ENCODE data around the gene SMYD2. TPM values are rescaled to one million over a fixed set of nuclear protein-coding genes. Genes with fewer than 3 reads are reported as not detected.

SMYD2 gene
- total RNA-seq, 1 experiment from 2014 or later: 47.5 TPM

DNA sequence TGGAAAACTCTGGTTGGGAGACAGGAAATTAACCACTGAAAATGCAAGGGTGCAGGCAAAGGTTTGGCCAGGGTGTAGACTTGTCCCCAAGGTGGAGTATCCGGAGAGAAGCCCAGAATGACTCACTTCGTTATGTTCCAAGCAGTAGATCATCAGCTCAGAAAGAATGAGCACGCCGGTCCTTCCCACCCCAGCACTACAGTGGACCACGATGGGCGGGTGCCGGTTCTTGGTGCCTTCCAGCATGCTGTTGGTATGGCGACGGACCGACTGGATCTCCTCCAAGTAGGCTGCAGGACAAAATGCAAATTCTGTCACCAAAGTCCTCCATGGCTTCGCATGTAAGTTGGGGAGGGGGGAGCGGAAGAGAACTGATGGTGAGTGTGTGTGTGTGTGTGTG is 83.4 kb downstream of the SMYD2 start:
- Mint-ChIP-seq H3K36me3 (ENCODE audit: insufficient read depth, unreplicated experiment) (peaks cover 51% of the 10 kb centered on the region), H3K9me3 (ENCODE audit: low read depth, unreplicated experiment) (no peaks in the 10 kb centered on the region), H3K27ac (ENCODE audit: unreplicated experiment) (no peak overlapping the region), H3K27me3 (ENCODE audit: unreplicated experiment) (no peaks in the 10 kb centered on the region), H3K4me1 (ENCODE audit: low read depth, unreplicated experiment) (no peaks in the 10 kb centered on the region), H3K4me3 (ENCODE audit: low read depth, unreplicated experiment) (no peak overlapping the region)
- intact Hi-C loops (cut with micrococcal nuclease; ENCODE audit: unreplicated experiment): no loop called here
- TF ChIP-seq, protein P1, sequence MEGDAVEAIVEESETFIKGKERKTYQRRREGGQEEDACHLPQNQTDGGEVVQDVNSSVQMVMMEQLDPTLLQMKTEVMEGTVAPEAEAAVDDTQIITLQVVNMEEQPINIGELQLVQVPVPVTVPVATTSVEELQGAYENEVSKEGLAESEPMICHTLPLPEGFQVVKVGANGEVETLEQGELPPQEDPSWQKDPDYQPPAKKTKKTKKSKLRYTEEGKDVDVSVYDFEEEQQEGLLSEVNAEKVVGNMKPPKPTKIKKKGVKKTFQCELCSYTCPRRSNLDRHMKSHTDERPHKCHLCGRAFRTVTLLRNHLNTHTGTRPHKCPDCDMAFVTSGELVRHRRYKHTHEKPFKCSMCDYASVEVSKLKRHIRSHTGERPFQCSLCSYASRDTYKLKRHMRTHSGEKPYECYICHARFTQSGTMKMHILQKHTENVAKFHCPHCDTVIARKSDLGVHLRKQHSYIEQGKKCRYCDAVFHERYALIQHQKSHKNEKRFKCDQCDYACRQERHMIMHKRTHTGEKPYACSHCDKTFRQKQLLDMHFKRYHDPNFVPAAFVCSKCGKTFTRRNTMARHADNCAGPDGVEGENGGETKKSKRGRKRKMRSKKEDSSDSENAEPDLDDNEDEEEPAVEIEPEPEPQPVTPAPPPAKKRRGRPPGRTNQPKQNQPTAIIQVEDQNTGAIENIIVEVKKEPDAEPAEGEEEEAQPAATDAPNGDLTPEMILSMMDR (IDR thresholded peaks at IDR 0.05; ENCODE audit: unreplicated experiment): no peak
- BruUV-seq (replicated peaks): no TSS peak
- no peak for DNase-seq
- CTCF ChIA-PET: no interaction called here

DNA sequence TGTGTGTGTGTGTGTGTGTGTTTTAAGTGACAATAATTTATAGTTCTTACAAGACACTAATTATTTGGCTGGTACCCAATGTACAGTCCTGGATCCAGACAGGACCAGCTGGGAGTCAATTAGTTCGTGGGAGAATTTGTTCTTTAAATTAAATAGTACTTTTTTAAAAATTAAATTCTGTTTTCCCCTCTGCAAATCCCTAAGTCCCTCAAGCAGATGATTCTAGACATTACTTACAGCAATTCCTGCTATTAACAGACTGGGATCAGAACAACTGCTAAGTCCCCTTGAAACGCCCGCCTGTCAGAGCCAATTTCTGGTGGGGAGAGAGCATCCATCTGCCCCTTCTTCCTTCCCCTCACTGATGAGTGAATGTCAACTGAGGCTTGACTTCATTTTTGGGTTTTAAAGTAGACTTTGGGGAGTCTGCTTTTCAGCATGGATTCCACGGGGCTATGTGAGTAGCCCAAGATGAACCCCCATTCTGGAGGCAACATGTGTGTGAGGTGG is 83.9 kb downstream of the SMYD2 start:
- DNase-seq: no peak
- Mint-ChIP-seq H3K36me3 (ENCODE audit: insufficient read depth, unreplicated experiment) (peaks cover 56% of the 10 kb centered on the region), H3K4me3 (ENCODE audit: low read depth, unreplicated experiment) (no peak overlapping the region), H3K4me1 (ENCODE audit: low read depth, unreplicated experiment) (no peaks in the 10 kb centered on the region), H3K27ac (ENCODE audit: unreplicated experiment) (no peak overlapping the region), H3K27me3 (ENCODE audit: unreplicated experiment) (no peaks in the 10 kb centered on the region), H3K9me3 (ENCODE audit: low read depth, unreplicated experiment) (no peaks in the 10 kb centered on the region)
- CTCF ChIA-PET: no interaction called here
- TF ChIP-seq, protein P1 (IDR thresholded peaks at IDR 0.05; ENCODE audit: unreplicated experiment): no peak
- no TSS peak for BruUV-seq (replicated peaks)
- intact Hi-C loops (cut with micrococcal nuclease; ENCODE audit: unreplicated experiment): no loop called here

DNA sequence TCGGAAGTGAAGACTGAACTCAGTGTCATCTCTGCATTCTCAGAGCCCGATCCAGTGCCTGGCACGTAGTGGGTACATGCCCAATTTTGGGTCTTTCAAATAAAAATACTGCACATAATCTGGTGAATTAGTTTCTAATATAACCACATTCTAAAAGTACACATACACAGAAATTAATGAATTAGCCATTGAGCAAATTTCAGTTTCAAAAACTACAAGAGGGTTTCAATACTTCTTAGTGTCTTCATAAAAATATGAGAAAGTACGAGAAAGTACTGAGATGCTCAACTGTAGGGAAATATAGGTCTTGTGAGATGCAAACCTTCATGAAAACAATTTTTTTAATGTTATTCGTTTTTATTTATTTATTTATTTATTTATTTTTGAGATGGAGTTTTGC is 86.9 kb downstream of the SMYD2 start:
- no peaks in the 10 kb centered on the region for H3K9me3 Mint-ChIP-seq (ENCODE audit: low read depth, unreplicated experiment)
- CTCF ChIA-PET: no interaction called here
- intact Hi-C loops (cut with micrococcal nuclease; ENCODE audit: unreplicated experiment): no loop called here
- no peaks in the 10 kb centered on the region for H3K4me1 Mint-ChIP-seq (ENCODE audit: low read depth, unreplicated experiment)
- no peak overlapping the region for H3K27ac Mint-ChIP-seq (ENCODE audit: unreplicated experiment)
- no peak overlapping the region for H3K4me3 Mint-ChIP-seq (ENCODE audit: low read depth, unreplicated experiment)
- H3K27me3 Mint-ChIP-seq (ENCODE audit: unreplicated experiment): no peaks in the 10 kb centered on the region
- no peak for DNase-seq
- TF ChIP-seq, protein P1 (IDR thresholded peaks at IDR 0.05; ENCODE audit: unreplicated experiment): no peak
- BruUV-seq (replicated peaks): no TSS peak
- H3K36me3 Mint-ChIP-seq (ENCODE audit: insufficient read depth, unreplicated experiment): peaks cover 66% of the 10 kb centered on the region

DNA sequence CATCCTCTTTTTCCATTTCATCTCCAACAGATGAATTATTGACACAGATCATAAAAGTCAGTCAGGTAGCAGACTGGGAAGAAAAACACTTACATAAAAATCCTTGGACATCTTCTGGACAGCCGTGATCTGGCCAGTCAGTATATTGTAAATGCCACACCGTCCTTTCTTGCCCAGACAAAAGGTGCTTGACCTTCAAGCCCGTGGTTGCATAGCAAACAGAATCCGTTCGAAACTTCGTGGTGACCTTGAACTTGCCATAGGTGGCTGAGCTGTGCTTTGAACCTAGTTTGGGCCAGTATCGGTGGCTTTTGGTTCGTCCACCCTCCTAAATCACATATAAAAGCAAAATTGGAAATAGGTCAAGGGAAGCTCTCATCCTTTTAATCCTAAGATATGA is 88.4 kb downstream of the SMYD2 start:
- TF ChIP-seq, protein P1 (IDR thresholded peaks at IDR 0.05; ENCODE audit: unreplicated experiment): no peak
- peaks cover 65% of the 10 kb centered on the region for H3K36me3 Mint-ChIP-seq (ENCODE audit: insufficient read depth, unreplicated experiment)
- no TSS peak for BruUV-seq (replicated peaks)
- CTCF ChIA-PET: interaction anchor here (0.5 kb wide), 1 partner anchor 19 kb away, joined by 3 read pairs; no protein-coding TSS in a partner anchor
- H3K4me1 Mint-ChIP-seq (ENCODE audit: low read depth, unreplicated experiment): peaks cover 2% of the 10 kb centered on the region
- H3K9me3 Mint-ChIP-seq (ENCODE audit: low read depth, unreplicated experiment): no peaks in the 10 kb centered on the region
- intact Hi-C loops (cut with micrococcal nuclease; ENCODE audit: unreplicated experiment): no loop called here
- DNase-seq: no peak
- no peaks in the 10 kb centered on the region for H3K27me3 Mint-ChIP-seq (ENCODE audit: unreplicated experiment)
- no peak overlapping the region for H3K27ac Mint-ChIP-seq (ENCODE audit: unreplicated experiment)
- no peak overlapping the region for H3K4me3 Mint-ChIP-seq (ENCODE audit: low read depth, unreplicated experiment)
